Smooth muscle cell (in vitro differentiated cells): ENCODE results near the gene FBXW9. TPM values are rescaled to one million over a fixed set of nuclear protein-coding genes. Genes with fewer than 3 reads are reported as not detected.

Experiments used
- DNase-seq: peaks from one replicate; lab custom pipeline; 2025; ENCODE audit not compliant: unreplicated experiment; lab: John Stamatoyannopoulos, UW
- H2AFZ ChIP-seq: fragments of 200-600 bp; sonication (generic); 2 replicates; pipeline ENCODE4 v1.6.0; 2016; ENCODE audit warnings: antibody characterized with exemption, low read depth, mild to moderate bottlenecking
- H3F3A ChIP-seq: fragments of 200-600 bp; sonication (generic); 2 replicates; pipeline ENCODE4 v1.6.0; 2017; ENCODE audit warnings: antibody characterized with exemption, low read depth
- H3K27ac ChIP-seq: fragments of 200-600 bp; sonication (generic); 2 replicates; pipeline ENCODE4 v1.5.1; 2016; ENCODE audit warnings: low read depth, mild to moderate bottlenecking
- H3K27me3 ChIP-seq: fragments of 200-600 bp; sonication (generic); 2 replicates; pipeline ENCODE4 v1.6.1; 2016; ENCODE audit warnings: low read depth, mild to moderate bottlenecking
- H3K36me3 ChIP-seq: fragments of 200-600 bp; sonication (generic); 2 replicates; pipeline ENCODE4 v1.5.1; 2016; ENCODE audit warnings: low read depth
- H3K4me1 ChIP-seq: fragments of 200-600 bp; sonication (generic); 2 replicates; pipeline ENCODE4 v1.5.1; 2016; ENCODE audit warnings: low read depth
- H3K4me2 ChIP-seq: fragments of 200-600 bp; sonication (generic); 2 replicates; pipeline ENCODE4 v1.6.0; 2016; ENCODE audit warnings: mild to moderate bottlenecking
- H3K4me3 ChIP-seq: fragments of 200-600 bp; sonication (generic); 2 replicates; pipeline ENCODE4 v1.5.1; 2016; ENCODE audit warnings: mild to moderate bottlenecking
- H3K79me2 ChIP-seq: fragments of 200-600 bp; sonication (generic); 2 replicates; pipeline ENCODE4 v1.6.0; 2016; ENCODE audit warnings: low read depth, mild to moderate bottlenecking
- H3K9ac ChIP-seq: fragments of 200-600 bp; sonication (generic); 2 replicates; pipeline ENCODE4 v1.6.0; 2016; ENCODE audit warnings: low read depth
- H3K9me3 ChIP-seq: fragments of 200-600 bp; sonication (generic); replicated peaks from 2 replicates; pipeline ENCODE4 v1.5.1; 2016; ENCODE audit warnings: low read depth
- H4K20me1 ChIP-seq: fragments of 200-600 bp; sonication (generic); 2 replicates; pipeline ENCODE4 v1.6.0; 2016; ENCODE audit warnings: low read depth
- WGBS: methylation state at CpG from one replicate; pipeline ENCODE4 v1.1.7; 2016; ENCODE audit warnings: low lambda C conversion rate; 5-methylcytosine and 5-hydroxymethylcytosine counted together
- polyA plus RNA-seq: library from polyadenylated mRNA; unstranded; fragments of >200 nt; fragmentation: Nextera tagmentation; extraction: Ambion mirVana; gene quantifications from 2 replicates; pipeline ENCODE4 v1.2.1, GENCODE V29; 2016
- total RNA-seq: library from RNA; depleted of rRNA; stranded (reverse); fragments of >200 nt; gene quantifications from 2 replicates; pipeline ENCODE4 v1.2.3, GENCODE V29; 2014
- TF ChIP-seq, protein P1 (sequence below): fragments of 200-600 bp; sonication (generic); IDR thresholded peaks from 2 replicates; pipeline ENCODE4 v1.5.1; 2017; ENCODE audit warnings: borderline replicate concordance, mild to moderate bottlenecking, antibody characterized with exemption; ENCODE audit not compliant: insufficient read depth, poor library complexity, severe bottlenecking

The FBXW9 gene
- total RNA-seq (9.1 and 9.5 TPM in 2 replicates), polyA plus RNA-seq (16.7 and 17.3 TPM in 2 replicates)

GRCh38 chr19:12696366-12697335, at the start of gene FBXW9:
FBXW9 (minus strand) TSS chr19:12696631; CDS start chr19:12696581, 50 bp downstream.
- Histone ChIP-seq H3K4me1 (peaks cover 6% of the 10 kb centered on the region), H3K4me2 (peak within 1 kb of the TSS; percentile 95), H2AFZ (peak within 1 kb of the TSS; percentile 98), H3K27ac (peak within 1 kb of the TSS; percentile 94), H3K79me2 (no peaks in the 10 kb centered on the region), H3F3A (peaks cover 6% of the 10 kb centered on the region), H3K9me3 (no peaks in the 10 kb centered on the region), H3K36me3 (no peaks in the 10 kb centered on the region), H3K27me3 (no peaks in the 10 kb centered on the region), H3K9ac (peak within 1 kb of the TSS; percentile 92), H3K4me3 (peak within 1 kb of the TSS; percentile 90), H4K20me1 (no peaks in the 10 kb centered on the region)
- TF ChIP-seq, protein P1, sequence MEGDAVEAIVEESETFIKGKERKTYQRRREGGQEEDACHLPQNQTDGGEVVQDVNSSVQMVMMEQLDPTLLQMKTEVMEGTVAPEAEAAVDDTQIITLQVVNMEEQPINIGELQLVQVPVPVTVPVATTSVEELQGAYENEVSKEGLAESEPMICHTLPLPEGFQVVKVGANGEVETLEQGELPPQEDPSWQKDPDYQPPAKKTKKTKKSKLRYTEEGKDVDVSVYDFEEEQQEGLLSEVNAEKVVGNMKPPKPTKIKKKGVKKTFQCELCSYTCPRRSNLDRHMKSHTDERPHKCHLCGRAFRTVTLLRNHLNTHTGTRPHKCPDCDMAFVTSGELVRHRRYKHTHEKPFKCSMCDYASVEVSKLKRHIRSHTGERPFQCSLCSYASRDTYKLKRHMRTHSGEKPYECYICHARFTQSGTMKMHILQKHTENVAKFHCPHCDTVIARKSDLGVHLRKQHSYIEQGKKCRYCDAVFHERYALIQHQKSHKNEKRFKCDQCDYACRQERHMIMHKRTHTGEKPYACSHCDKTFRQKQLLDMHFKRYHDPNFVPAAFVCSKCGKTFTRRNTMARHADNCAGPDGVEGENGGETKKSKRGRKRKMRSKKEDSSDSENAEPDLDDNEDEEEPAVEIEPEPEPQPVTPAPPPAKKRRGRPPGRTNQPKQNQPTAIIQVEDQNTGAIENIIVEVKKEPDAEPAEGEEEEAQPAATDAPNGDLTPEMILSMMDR = no peak
- peak; percentile 76 for DNase-seq
- WGBS = 9% methylated on average over 58 of the region's 59 CpGs

DNA sequence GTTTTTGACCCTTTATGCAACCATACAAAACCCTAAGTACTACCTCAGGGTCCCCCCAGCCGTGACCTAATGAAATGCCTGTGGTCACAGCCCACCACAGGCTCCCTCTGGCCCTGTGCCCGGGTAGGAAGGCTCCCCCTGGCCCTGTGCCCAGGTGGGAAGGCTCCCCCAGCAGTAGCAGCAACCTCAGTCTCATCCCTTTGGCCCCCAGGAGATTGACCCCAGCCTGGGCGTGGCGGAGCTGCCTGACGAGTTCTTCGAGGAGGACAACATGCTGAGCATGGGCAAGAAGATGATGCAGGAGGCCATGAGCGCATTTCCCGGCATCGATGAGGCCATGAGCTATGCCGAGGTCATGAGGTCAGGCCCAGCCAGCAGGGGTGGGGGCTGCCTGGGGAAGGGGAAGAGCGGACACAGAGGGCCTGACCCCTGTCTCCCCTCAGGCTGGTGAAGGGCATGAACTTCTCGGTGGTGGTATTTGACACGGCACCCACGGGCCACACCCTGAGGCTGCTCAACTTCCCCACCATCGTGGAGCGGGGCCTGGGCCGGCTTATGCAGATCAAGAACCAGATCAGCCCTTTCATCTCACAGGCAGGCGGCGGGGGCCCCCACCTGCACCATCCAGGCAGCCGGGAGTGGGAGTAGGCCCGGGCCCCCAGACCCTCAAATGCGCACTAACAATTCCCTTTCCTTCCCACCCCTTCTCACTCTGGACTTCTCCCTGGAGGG, 48.9 kb upstream of the FBXW9 start:
- no peak overlapping the region for H3K9ac ChIP-seq
- H3K79me2 ChIP-seq = no peaks in the 10 kb centered on the region
- 96% methylated on average over 18 of the region's 22 CpGs for WGBS

DNA sequence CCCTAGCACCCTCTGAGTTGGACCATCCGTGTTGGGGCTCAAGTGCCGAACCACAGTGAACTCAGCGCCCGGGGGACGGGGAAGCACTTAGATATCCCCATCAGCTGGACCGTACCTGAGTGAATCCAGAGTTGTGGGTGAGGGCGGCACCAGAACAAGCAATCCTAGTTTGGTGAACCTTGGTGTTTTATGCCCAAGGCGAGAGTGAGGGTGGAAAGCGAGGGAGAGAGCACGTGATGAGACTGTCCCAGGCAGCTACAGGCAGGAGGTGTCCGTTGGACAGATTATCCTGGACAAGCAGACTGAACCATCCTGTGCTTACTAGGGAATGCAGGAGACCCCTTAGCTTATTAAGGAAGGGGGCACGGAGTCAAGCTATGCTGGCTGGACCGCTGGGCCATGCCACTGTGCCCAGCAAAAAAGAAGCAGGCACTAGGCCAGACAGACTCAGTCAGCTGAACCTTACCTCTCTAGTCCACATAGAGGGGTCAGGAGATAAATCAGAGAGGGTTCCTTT, 41.5 kb upstream of the FBXW9 start:
- peaks cover 8% of the 10 kb centered on the region for H3K4me1 ChIP-seq
- peaks cover 12% of the 10 kb centered on the region for H4K20me1 ChIP-seq
- H3K36me3 ChIP-seq = no peaks in the 10 kb centered on the region
- H3K9me3 ChIP-seq = no peaks in the 10 kb centered on the region
- H3K4me3 ChIP-seq = peak overlapping the region; percentile 76
- 26% methylated on average over 13 of the region's 13 CpGs for WGBS
- peak overlapping the region; percentile 89 for H2AFZ ChIP-seq
- no peak for DNase-seq
- H3K9ac ChIP-seq = peak overlapping the region; percentile 99
- no peaks in the 10 kb centered on the region for H3K27me3 ChIP-seq
- peak overlapping the region; percentile 87 for H3K4me2 ChIP-seq
- TF ChIP-seq, protein P1 = no peak
- peaks cover 11% of the 10 kb centered on the region for H3F3A ChIP-seq
- peaks cover 30% of the 10 kb centered on the region for H3K79me2 ChIP-seq
- H3K27ac ChIP-seq = peak overlapping the region; percentile 99

More for the DNA sequence above, 48.9 kb upstream of the FBXW9 start:
- H3K4me1 ChIP-seq = no peaks in the 10 kb centered on the region
- H3K27me3 ChIP-seq = peaks cover 13% of the 10 kb centered on the region
- H3K36me3 ChIP-seq = no peaks in the 10 kb centered on the region
- no peaks in the 10 kb centered on the region for H4K20me1 ChIP-seq
- H3F3A ChIP-seq = no peaks in the 10 kb centered on the region
- H3K4me2 ChIP-seq = no peak overlapping the region
- H3K9me3 ChIP-seq = no peaks in the 10 kb centered on the region
- no peak overlapping the region for H2AFZ ChIP-seq
- no peak overlapping the region for H3K27ac ChIP-seq
- DNase-seq = no peak
- TF ChIP-seq, protein P1 = no peak
- H3K4me3 ChIP-seq = no peak overlapping the region
